ENCODE results near the gene IQCH. TPM values are rescaled to one million over a fixed set of nuclear protein-coding genes. Genes with fewer than 3 reads are reported as not detected.

IQCH gene
- total and polyA plus RNA-seq, 9 of the 15 experiments (the other 6 are each of a cell fraction or from before 2014, with no cell fraction given): 1.8 to 3.9 (median 2.7) TPM

- peak; percentile 14; the same call in 1 of the 2 replicates for TF ChIP-seq STAT5A (IDR thresholded peaks at IDR 0.05; ENCODE audit: borderline replicate concordance, low read length)
- TF ChIP-seq, protein P1, sequence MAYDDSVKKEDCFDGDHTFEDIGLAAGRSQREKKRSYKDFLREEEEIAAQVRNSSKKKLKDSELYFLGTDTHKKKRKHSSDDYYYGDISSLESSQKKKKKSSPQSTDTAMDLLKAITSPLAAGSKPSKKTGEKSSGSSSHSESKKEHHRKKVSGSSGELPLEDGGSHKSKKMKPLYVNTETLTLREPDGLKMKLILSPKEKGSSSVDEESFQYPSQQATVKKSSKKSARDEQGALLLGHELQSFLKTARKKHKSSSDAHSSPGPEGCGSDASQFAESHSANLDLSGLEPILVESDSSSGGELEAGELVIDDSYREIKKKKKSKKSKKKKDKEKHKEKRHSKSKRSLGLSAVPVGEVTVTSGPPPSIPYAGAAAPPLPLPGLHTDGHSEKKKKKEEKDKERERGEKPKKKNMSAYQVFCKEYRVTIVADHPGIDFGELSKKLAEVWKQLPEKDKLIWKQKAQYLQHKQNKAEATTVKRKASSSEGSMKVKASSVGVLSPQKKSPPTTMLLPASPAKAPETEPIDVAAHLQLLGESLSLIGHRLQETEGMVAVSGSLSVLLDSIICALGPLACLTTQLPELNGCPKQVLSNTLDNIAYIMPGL (CRISPR knock-in tag; IDR thresholded peaks at IDR 0.05): peak; percentile 60; the same call in 1 of the 2 replicates
- TF ChIP-seq PCBP1 (IDR thresholded peaks at IDR 0.05; ENCODE audit: low read depth, low read length, poor library complexity, severe bottlenecking): peak; percentile 99
- peak; percentile 99 for TF ChIP-seq RBBP5 (IDR thresholded peaks at IDR 0.05; ENCODE audit: borderline replicate concordance, insufficient read depth, low read length, poor library complexity, severe bottlenecking)
- peak; percentile 100 for TF ChIP-seq PRDM10 (IDR thresholded peaks at IDR 0.05; ENCODE audit: partially characterized antibody)
- TF ChIP-seq TBL1XR1 (IDR thresholded peaks at IDR 0.05; ENCODE audit: low read length in 2 of 2): peak; percentile 8 to 47; a peak in 1 of 4 replicates
- no peak for TF ChIP-seq CBX2 (IDR thresholded peaks at IDR 0.05; ENCODE audit: insufficient read depth, low read length, poor library complexity, severe bottlenecking)
- TF ChIP-seq BMI1 (IDR thresholded peaks at IDR 0.05; ENCODE audit: low read length): peak; percentile 94
- TF ChIP-seq GABPA (tag; conservative IDR thresholded peaks at IDR 0.05; ENCODE audit: low read depth): peak; percentile 91
- no peak for TF ChIP-seq ZNF174 (CRISPR knock-in tag; IDR thresholded peaks at IDR 0.05)
- no peak for TF ChIP-seq ZNF699 (CRISPR knock-in tag; IDR thresholded peaks at IDR 0.05; ENCODE audit: insufficient replicate concordance)
- peak; percentile 72 for TF ChIP-seq PML (IDR thresholded peaks at IDR 0.05; ENCODE audit: low read length)
- TF ChIP-seq, protein P2, sequence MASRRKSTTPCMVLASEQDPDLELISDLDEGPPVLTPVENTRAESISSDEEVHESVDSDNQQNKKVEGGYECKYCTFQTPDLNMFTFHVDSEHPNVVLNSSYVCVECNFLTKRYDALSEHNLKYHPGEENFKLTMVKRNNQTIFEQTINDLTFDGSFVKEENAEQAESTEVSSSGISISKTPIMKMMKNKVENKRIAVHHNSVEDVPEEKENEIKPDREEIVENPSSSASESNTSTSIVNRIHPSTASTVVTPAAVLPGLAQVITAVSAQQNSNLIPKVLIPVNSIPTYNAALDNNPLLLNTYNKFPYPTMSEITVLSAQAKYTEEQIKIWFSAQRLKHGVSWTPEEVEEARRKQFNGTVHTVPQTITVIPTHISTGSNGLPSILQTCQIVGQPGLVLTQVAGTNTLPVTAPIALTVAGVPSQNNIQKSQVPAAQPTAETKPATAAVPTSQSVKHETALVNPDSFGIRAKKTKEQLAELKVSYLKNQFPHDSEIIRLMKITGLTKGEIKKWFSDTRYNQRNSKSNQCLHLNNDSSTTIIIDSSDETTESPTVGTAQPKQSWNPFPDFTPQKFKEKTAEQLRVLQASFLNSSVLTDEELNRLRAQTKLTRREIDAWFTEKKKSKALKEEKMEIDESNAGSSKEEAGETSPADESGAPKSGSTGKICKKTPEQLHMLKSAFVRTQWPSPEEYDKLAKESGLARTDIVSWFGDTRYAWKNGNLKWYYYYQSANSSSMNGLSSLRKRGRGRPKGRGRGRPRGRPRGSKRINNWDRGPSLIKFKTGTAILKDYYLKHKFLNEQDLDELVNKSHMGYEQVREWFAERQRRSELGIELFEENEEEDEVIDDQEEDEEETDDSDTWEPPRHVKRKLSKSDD (conservative IDR thresholded peaks at IDR 0.05; ENCODE audit: low read length): no peak
- peak; percentile 78 for TF ChIP-seq FOSL1 (tag; conservative IDR thresholded peaks at IDR 0.05)
- TF ChIP-seq NR2F6 (CRISPR knock-in tag; IDR thresholded peaks at IDR 0.05): no peak
- TF ChIP-seq, protein P3, sequence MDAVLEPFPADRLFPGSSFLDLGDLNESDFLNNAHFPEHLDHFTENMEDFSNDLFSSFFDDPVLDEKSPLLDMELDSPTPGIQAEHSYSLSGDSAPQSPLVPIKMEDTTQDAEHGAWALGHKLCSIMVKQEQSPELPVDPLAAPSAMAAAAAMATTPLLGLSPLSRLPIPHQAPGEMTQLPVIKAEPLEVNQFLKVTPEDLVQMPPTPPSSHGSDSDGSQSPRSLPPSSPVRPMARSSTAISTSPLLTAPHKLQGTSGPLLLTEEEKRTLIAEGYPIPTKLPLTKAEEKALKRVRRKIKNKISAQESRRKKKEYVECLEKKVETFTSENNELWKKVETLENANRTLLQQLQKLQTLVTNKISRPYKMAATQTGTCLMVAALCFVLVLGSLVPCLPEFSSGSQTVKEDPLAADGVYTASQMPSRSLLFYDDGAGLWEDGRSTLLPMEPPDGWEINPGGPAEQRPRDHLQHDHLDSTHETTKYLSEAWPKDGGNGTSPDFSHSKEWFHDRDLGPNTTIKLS (IDR thresholded peaks at IDR 0.05; ENCODE audit: borderline replicate concordance, low read depth): no peak; the same call in none of the 2 replicates
These were observed at the start of gene IQCH, which contains the start of gene AAGAB (continued) for GRCh38 chr15:67254238-67255175.

Measured in K562 (cell line).